Renal cortex interstitium (tissue), 11 donors: Measurements from ENCODE around the gene NAGPA. TPM values are rescaled to one million over a fixed set of nuclear protein-coding genes. Genes with fewer than 3 reads are reported as not detected.
"Not testable (repeated sequence)": the region's sequence is repeated elsewhere in the genome, so short reads cannot be mapped to it uniquely, and the experiment has no call there.

Source experiments
- DNase-seq, 11 donors: peaks; one replicate each; pipeline ENCODE4 v3.0.0-alpha.2; 2013; ENCODE audit warnings: low read depth in 9 of 11, low spot score in 4 of 11; ENCODE audit errors: extremely low read depth in 1 of 11
- polyA plus RNA-seq, 3 donors: library from polyadenylated mRNA; unstranded; fragments of 120-200 nt; gene quantifications; one replicate each; pipeline ENCODE4 v1.2.1, GENCODE V29; 2013; ENCODE audit not compliant: insufficient read length in 3 of 3

Gene NAGPA
- polyA plus RNA-seq, 3 donors: 7.6 to 14.6 (median 11.6) TPM

DNA sequence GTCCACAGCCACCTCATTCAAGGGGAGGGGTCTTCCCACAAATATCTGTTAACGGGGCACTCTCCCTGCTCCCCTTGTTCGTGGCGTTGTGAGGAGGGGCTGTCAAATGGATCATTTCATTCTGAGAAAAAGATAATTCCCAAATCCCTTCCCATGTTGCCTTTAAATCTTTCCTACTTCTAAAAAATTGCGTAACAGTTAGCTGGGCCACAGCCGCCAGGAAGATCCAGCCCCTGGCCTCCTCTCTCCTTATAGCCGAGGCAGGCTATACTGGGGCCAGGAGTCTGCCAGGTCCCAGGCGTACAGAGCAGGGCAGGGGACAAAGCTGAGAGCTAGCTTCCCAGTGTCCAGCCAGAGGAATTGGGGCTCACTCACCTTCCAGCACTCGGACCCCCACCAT, 31.6 kb upstream of the NAGPA start:
- no peak for DNase-seq

GRCh38 chr16:5064915-5065314, 31.2 kb upstream of the NAGPA start:
- peak in 1 of 11 donors; percentile 39 for DNase-seq

DNA sequence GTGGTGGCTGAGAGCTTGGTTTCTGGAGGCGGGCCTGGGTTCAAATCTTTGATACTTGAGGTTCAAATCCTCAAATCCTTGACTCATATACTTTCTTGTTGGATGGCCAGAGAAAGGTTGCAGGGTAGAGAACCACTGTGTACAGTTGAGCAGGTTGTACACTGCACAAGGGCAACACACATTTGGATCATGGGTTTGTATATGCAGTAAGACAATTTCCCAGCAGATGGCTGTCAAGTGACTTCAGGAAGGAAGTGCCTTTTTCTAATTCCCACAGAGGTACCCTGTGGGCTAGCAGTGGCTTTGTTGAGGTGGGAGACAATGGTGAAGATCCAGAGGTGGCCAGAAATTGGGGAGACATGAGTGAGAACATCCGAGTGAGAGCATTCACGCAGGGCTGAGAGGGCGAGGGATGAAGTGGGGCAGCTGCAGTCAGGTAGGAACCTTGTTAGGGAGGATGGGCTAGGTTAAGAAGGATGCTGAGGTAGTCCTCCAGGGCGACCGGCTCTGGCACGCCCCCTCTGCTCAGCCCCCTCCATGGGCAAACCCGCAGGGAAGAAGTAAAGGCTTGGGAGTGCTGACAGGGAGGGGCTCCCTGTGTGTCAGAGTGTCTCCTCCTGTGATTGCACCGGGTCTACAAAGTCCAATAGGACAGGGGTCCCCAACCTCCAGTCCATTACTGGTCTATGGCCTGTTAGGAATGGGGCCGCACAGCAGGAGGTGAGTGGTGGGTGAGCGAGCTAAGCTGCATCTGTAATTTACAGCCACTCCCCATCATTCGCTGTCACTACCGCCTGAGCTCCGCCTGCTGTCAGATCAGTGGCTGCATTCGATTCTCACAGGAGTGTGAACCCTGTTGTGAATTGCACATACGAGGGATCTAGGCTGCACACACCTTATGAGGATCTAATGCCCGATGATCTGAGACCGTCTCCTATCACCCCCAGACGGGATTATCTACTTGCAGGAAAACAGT, 29.3 kb upstream of the NAGPA start:
- no peak for DNase-seq

DNA sequence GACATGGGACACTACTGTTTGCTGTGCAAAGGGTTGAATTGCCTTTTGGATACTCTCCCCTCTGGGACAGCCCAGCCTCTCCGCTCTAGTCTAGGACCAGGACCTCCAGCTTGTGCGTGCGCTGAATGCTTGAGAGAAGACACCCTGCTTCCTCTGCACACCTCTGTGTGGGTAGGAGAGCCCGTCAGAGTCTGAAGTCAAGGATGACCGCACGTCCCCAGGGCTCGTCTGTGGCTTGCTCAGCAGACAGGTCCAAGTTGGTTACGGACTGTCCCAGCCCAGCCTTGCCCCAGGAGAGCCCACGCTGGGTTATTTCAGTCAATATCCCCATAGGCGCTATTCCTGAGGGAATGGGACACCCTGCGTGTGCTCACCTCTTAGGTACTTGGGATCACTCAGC, 28.3 kb upstream of the NAGPA start:
- DNase-seq: no peak

GRCh38 chr16:5060073-5060641, 26.4 kb upstream of the NAGPA start:
- no peak for DNase-seq

GRCh38 chr16:5059386-5060072, 25.8 kb upstream of the NAGPA start:
- DNase-seq: no peak

DNA sequence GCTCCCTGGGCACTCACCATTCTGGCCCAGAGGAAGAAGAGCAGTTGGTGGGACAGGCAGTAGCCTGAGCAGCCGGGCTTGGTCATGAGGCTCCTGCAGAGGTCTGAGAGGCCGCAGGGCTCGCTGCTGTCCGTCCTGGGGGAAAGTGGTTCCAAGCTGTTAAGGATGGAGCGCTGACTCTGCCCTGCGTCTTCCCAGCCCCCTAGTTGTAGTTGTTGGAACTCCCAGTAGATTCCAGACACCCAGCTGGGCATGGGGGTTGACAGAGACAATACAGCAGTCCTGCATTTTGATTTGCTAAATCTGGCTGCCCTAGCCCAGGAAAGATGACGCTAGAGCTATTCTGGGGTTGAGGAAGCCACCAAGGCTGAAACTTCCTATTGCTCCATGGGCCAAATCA, 24.7 kb upstream of the NAGPA start:
- DNase-seq: no peak

DNA sequence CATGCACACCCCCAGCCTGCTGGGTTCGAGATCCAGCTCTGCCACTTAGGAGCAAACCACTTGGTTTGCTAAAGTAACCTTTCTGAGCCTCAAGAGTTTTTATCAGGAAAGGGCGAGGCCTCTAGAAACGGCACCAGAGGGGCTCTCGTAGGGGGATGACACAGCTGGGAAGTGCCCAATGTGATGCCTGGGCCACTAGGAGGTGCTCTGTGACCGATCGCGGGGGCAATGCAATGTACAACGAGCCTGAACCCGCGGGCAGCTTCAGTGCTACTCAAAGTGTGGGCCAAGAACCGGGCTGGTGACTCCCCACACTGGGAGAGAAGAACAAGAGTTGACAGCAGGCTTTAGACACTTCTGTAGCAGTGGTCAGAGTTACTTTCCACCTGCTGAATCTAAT, 22.6 kb upstream of the NAGPA start:
- no peak for DNase-seq

- DNase-seq: no peak
Observed at GRCh38 chr16:5054876-5055865, 21.4 kb upstream of the NAGPA start.

DNA sequence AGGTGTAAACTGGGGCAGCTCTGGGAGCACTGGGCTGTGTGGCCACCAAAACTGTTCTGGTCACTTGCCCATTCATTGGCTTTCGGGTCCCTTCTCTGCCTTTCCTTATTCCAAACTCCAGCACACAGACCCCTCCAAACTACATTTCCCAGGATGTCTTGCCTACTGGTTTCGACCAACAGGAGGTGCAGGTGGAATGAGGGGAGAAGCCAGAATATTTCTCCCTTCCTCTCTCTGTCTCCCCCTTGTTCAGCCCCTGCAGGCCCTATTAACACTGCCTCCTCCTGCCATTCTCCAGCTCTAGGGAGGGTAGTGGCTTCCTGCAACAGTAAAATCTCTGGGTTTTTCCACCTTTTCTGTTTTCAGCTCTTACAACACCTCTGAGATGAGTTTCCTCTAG, 13.2 kb upstream of the NAGPA start:
- no peak for DNase-seq

GRCh38 chr16:5045499-5046115, 11.9 kb upstream of the NAGPA start:
- no peak for DNase-seq

- not testable (repeated sequence) for DNase-seq
Observed at GRCh38 chr16:5044581-5044980, 10.8 kb upstream of the NAGPA start.

DNA sequence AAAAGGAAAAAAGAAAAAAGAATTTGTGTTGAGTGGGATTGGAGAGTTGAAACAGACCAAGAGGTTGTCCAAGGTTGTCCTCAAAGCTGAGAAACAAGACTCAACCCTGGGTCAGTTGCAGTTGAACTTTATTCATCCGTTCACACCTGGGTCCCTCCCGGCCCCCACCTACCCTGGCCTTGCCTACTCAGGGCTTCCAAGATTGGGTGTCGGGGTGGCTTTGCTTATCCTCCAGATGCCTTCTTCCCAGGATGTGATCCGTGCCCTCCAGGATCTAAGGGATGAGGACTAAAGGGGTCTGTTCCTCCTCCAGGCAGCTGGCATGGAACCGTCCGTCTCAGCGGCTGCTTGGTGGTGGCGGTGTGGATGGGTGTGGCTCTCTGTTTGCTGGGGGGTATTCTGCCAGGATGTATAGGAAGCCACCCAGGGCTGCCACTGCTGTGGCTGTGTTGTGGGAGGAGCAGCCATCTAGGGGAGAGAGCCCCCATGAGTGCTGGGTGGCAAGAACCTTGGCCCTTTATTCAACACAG, 10.3 kb upstream of the NAGPA start:
- no peak for DNase-seq

DNA sequence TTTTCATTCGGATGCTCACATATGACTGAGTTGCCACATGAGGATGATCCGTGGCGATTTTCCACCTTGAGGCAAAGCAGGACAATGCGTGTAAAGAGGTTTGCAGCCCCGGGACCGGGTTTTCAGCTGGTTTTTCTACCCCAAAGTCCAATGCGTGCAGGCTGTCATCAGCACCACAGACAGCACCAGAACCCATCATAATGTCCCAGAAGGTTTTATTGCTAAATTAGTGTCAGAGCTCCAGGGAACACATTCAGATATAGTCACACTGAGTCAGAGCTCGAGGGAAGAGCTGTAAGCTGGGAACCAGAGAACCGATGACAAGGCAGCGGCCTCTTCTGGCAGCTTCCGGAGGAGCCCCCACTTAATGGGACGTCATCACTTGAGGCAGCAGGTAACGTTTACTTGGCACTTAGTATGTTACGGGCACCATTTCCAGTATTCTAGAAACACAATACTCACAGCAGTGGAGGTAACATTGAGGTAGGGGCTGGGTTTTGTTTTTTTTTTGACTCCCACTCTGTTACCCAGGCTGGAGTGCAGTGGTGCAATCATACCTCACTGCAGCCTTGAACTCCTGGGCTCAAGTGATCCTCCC, 8.9 kb upstream of the NAGPA start:
- DNase-seq: no peak

- no peak for DNase-seq
Observed at GRCh38 chr16:5041600-5042133, 7.9 kb upstream of the NAGPA start.

DNA sequence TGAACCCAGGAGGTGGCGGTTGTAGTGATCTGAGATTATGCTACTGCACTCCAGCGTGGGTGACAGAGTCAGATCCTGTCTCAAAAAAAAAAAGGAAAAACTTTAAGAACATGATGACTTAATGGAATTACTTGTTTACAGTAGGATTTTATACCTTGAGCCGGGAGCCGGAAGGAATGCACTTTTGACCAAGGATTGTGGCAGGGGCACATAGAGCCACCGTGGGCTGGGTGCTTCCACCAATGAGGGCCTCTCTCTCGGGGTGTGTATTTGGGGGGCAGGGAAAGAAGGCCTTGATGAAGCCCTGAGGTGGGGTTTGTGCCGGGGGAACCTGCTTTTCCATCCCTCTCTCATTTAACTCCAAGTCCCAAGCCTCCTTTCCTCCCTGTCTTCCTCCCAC, 6.7 kb upstream of the NAGPA start:
- no peak for DNase-seq
